ENCODE results near the gene NRXN3.

Gene NRXN3

DNA sequence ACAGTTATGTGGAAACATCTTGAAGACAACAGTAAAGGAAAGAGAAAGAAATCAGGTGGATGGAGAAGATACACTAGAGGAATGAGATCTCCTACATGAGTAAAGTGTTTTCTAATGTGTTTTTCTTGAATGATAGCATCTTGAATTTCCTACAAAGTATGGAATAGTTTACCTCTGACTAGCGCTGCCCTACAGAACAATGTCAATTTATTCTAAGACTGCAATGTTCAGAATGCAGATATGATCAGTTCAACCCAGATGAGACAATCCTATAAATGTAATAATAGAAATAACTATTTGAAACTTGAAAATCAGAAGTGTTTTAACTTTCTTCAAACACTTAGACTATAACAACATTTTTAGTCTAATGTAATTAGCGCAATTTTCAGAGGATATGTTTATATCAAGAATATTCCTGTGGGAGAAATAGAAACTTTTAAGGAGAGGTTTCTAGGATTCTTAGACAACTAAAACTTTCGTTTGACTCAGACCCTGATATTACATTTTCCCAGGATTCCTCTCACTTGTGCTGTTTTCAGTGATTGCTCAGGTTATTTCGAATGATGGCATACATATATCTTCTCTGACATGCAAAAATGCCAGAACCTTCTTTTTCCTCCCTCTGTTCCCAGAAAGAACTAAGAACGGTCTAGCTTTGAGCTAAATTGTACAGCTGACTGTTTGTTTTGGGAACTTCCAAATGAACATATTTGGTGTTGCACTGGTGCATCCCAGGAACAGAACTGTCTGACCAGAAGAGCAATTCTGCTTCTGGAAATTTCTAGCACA is 1023.7 kb downstream of the NRXN3 start:
- Histone ChIP-seq H3K4me1 (ENCODE audit: insufficient read depth, low read length, severe bottlenecking) (no peaks in the 10 kb centered on the region), H3K27ac (ENCODE audit: low read depth, low read length, poor library complexity, severe bottlenecking) (no peak overlapping the region), H3K79me2 (ENCODE audit: insufficient read depth, low read length) (no peaks in the 10 kb centered on the region), H3K36me3 (ENCODE audit: insufficient read depth, low read length) (no peaks in the 10 kb centered on the region), H3K9me3 (ENCODE audit: low read length) (no peaks in the 10 kb centered on the region), H4K20me1 (ENCODE audit: insufficient read depth, low read length) (no peaks in the 10 kb centered on the region), H2AFZ (ENCODE audit: low read length) (no peak overlapping the region), H3K4me2 (ENCODE audit: low read length) (no peak overlapping the region), H3K9me2 (ENCODE audit: low read depth, low read length) (no peaks in the 10 kb centered on the region), H3K9ac (ENCODE audit: low read length) (no peak overlapping the region), H3K4me3 (ENCODE audit: low read depth, low read length, poor library complexity, severe bottlenecking) (no peak overlapping the region), H3F3A (ENCODE audit: insufficient read depth, low read length) (no peaks in the 10 kb centered on the region), H3K27me3 (ENCODE audit: insufficient read depth, low read length) (no peaks in the 10 kb centered on the region)
- no peak for TF ChIP-seq CTCF (IDR thresholded peaks at IDR 0.05; ENCODE audit: low read length)
- no peak for TF ChIP-seq EZH2 (IDR thresholded peaks at IDR 0.05; ENCODE audit: borderline replicate concordance, low read length)

GRCh38 chr14:79196216-79196615 is 1026.0 kb downstream of the NRXN3 start:
- no peaks in the 10 kb centered on the region for H3K36me3 ChIP-seq (ENCODE audit: insufficient read depth, low read length)
- no peaks in the 10 kb centered on the region for H3K79me2 ChIP-seq (ENCODE audit: insufficient read depth, low read length)
- no peak overlapping the region for H2AFZ ChIP-seq (ENCODE audit: low read length)
- H3K9me2 ChIP-seq (ENCODE audit: low read depth, low read length), result no peaks in the 10 kb centered on the region
- no peaks in the 10 kb centered on the region for H3F3A ChIP-seq (ENCODE audit: insufficient read depth, low read length)
- no peak overlapping the region for H3K9ac ChIP-seq (ENCODE audit: low read length)
- no peaks in the 10 kb centered on the region for H4K20me1 ChIP-seq (ENCODE audit: insufficient read depth, low read length)
- TF ChIP-seq CTCF (IDR thresholded peaks at IDR 0.05; ENCODE audit: low read length) (no peak), EZH2 (IDR thresholded peaks at IDR 0.05; ENCODE audit: borderline replicate concordance, low read length) (no peak)
- H3K4me1 ChIP-seq (ENCODE audit: insufficient read depth, low read length, severe bottlenecking), result no peaks in the 10 kb centered on the region
- no peak overlapping the region for H3K4me3 ChIP-seq (ENCODE audit: low read depth, low read length, poor library complexity, severe bottlenecking)
- no peaks in the 10 kb centered on the region for H3K27me3 ChIP-seq (ENCODE audit: insufficient read depth, low read length)
- no peaks in the 10 kb centered on the region for H3K9me3 ChIP-seq (ENCODE audit: low read length)
- H3K27ac ChIP-seq (ENCODE audit: low read depth, low read length, poor library complexity, severe bottlenecking), result no peak overlapping the region
- H3K4me2 ChIP-seq (ENCODE audit: low read length), result no peak overlapping the region

- Histone ChIP-seq H3F3A (ENCODE audit: insufficient read depth, low read length) (no peaks in the 10 kb centered on the region), H2AFZ (ENCODE audit: low read length) (no peak overlapping the region), H3K9me2 (ENCODE audit: low read depth, low read length) (no peaks in the 10 kb centered on the region), H3K9ac (ENCODE audit: low read length) (no peak overlapping the region), H3K27me3 (ENCODE audit: insufficient read depth, low read length) (no peaks in the 10 kb centered on the region), H3K4me3 (ENCODE audit: low read depth, low read length, poor library complexity, severe bottlenecking) (no peak overlapping the region), H4K20me1 (ENCODE audit: insufficient read depth, low read length) (no peaks in the 10 kb centered on the region), H3K79me2 (ENCODE audit: insufficient read depth, low read length) (no peaks in the 10 kb centered on the region), H3K9me3 (ENCODE audit: low read length) (no peaks in the 10 kb centered on the region), H3K36me3 (ENCODE audit: insufficient read depth, low read length) (no peaks in the 10 kb centered on the region), H3K4me1 (ENCODE audit: insufficient read depth, low read length, severe bottlenecking) (no peaks in the 10 kb centered on the region), H3K4me2 (ENCODE audit: low read length) (no peak overlapping the region), H3K27ac (ENCODE audit: low read depth, low read length, poor library complexity, severe bottlenecking) (no peak overlapping the region)
- TF ChIP-seq EZH2 (IDR thresholded peaks at IDR 0.05; ENCODE audit: borderline replicate concordance, low read length) (no peak), CTCF (IDR thresholded peaks at IDR 0.05; ENCODE audit: low read length) (no peak)
Observed at GRCh38 chr14:79197516-79197915, 1027.3 kb downstream of the NRXN3 start.

Data from OCI-LY1 (cell line).